Measurements from ENCODE around the gene RGS10. TPM values are rescaled to one million over a fixed set of nuclear protein-coding genes. Genes with fewer than 3 reads are reported as not detected.

RGS10 gene
- total RNA-seq, 1 experiment from 2014 or later = 46.0 TPM

DNA sequence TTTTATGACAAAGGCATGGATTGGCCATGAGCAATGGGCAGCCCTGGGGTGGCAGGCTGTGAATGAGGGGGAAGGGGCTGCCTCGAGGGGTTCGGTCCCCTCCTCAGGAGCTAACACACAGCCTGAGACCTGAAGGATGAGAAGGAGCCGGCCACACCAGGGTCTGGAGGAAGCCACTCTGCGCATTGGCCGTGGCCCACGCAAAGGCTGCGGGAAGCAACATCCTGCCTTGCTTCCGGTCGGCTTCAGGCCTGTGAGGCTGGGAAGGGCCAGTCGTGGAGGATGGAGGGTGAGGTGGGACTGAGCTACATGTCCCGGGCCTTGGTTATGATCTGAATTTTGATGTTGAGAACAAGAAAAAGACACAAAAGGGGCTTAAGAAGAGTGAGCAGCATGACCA lies 49.4 kb downstream of the RGS10 start:
- BruUV-seq (replicated peaks) = no TSS peak
- intact Hi-C loops (cut with micrococcal nuclease; ENCODE audit: unreplicated experiment) = no loop called here

DNA sequence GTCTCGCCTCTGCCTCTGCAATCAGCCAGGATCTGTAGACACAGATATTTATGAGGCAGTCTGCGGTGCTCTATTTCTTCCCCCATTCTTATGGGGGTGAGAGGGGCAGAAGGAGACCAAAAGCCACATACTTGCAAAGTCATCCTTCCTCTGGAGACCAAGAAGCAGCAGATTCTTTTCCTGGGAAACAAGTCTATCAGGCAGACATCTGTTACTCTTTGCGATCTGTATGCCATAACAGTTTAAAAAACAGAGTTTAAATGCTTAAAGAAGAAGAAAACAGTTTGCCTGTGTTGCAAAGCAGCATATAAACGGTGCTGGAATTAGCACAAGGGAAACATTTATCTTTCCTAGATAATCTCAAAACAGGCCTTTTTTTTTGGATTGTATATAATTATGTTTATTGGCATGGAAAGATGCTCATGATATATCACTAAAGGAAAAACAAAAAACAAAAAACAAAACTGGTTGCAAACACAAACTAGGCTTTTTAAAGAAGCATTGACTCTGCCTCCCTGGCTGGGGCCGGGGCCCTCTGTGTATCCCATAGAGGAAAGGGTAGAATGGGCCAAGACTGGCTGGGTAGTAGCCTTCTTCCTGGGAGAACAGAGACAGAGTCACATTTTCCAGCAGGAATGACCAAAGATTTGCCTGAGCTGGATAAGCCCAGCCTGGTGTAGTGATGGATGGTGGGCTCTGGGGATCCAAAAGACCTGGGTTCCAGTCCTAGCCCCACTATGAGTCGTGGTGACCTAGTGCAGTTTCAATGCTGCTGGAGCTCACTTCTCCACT lies 50.4 kb downstream of the RGS10 start:
- no peaks in the 10 kb centered on the region for H3K79me2 ChIP-seq (ENCODE audit: low read depth)
- POLR2A ChIA-PET (ENCODE audit: unreplicated experiment) = no interaction called here
- no peaks in the 10 kb centered on the region for H3K9me2 ChIP-seq (ENCODE audit: insufficient read depth)
- CTCF ChIA-PET = interaction anchor here (0.8 kb wide), 1 partner anchor 283 kb away, joined by 3 read pairs; no protein-coding TSS in a partner anchor
- H3K4me2 ChIP-seq = no peak overlapping the region
- H3K4me3 ChIP-seq = no peak overlapping the region
- H3K27me3 ChIP-seq (ENCODE audit: insufficient read depth, low read depth) = no peaks in the 10 kb centered on the region
- BruUV-seq (replicated peaks) = no TSS peak
- no peak for TF ChIP-seq EZH2 (IDR thresholded peaks at IDR 0.05; ENCODE audit: low read depth)
- TF ChIP-seq, protein P1, sequence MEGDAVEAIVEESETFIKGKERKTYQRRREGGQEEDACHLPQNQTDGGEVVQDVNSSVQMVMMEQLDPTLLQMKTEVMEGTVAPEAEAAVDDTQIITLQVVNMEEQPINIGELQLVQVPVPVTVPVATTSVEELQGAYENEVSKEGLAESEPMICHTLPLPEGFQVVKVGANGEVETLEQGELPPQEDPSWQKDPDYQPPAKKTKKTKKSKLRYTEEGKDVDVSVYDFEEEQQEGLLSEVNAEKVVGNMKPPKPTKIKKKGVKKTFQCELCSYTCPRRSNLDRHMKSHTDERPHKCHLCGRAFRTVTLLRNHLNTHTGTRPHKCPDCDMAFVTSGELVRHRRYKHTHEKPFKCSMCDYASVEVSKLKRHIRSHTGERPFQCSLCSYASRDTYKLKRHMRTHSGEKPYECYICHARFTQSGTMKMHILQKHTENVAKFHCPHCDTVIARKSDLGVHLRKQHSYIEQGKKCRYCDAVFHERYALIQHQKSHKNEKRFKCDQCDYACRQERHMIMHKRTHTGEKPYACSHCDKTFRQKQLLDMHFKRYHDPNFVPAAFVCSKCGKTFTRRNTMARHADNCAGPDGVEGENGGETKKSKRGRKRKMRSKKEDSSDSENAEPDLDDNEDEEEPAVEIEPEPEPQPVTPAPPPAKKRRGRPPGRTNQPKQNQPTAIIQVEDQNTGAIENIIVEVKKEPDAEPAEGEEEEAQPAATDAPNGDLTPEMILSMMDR (conservative IDR thresholded peaks at IDR 0.05) = no peak
- no peaks in the 10 kb centered on the region for H3K4me1 ChIP-seq (replicated peaks; ENCODE audit: insufficient read depth)
- H3F3A ChIP-seq (ENCODE audit: insufficient read depth, low read depth) = peaks cover 4% of the 10 kb centered on the region; the same call in 1 of the 2 replicates
- intact Hi-C loops (cut with micrococcal nuclease; ENCODE audit: unreplicated experiment) = no loop called here
- H3K36me3 ChIP-seq (ENCODE audit: low read depth) = no peaks in the 10 kb centered on the region
- no peak for DNase-seq
- no peaks in the 10 kb centered on the region for H3K9me3 ChIP-seq (ENCODE audit: insufficient read depth, low read depth)
- H4K20me1 ChIP-seq (ENCODE audit: insufficient read depth) = no peaks in the 10 kb centered on the region
- no peak overlapping the region for H2AFZ ChIP-seq
- no peak overlapping the region for H3K27ac ChIP-seq

More for the DNA sequence above, 49.4 kb downstream of the RGS10 start:
- TF ChIP-seq, protein P1 (conservative IDR thresholded peaks at IDR 0.05) = no peak
- no peak for TF ChIP-seq EZH2 (IDR thresholded peaks at IDR 0.05; ENCODE audit: low read depth)
- Histone ChIP-seq H3K79me2 (ENCODE audit: low read depth) (no peaks in the 10 kb centered on the region), H3K4me3 (no peak overlapping the region), H3K27me3 (ENCODE audit: insufficient read depth, low read depth) (no peaks in the 10 kb centered on the region), H4K20me1 (ENCODE audit: insufficient read depth) (no peaks in the 10 kb centered on the region), H3K27ac (no peak overlapping the region), H3K9me3 (ENCODE audit: insufficient read depth, low read depth) (no peaks in the 10 kb centered on the region), H3F3A (ENCODE audit: insufficient read depth, low read depth) (peaks cover 4% of the 10 kb centered on the region; the same call in 1 of the 2 replicates), H3K4me1 (replicated peaks; ENCODE audit: insufficient read depth) (no peaks in the 10 kb centered on the region), H2AFZ (no peak overlapping the region), H3K36me3 (ENCODE audit: low read depth) (no peaks in the 10 kb centered on the region), H3K9me2 (ENCODE audit: insufficient read depth) (no peaks in the 10 kb centered on the region), H3K4me2 (no peak overlapping the region)
- ChIA-PET CTCF (no interaction called here), POLR2A (ENCODE audit: unreplicated experiment) (no interaction called here)
- no peak for DNase-seq

DNA sequence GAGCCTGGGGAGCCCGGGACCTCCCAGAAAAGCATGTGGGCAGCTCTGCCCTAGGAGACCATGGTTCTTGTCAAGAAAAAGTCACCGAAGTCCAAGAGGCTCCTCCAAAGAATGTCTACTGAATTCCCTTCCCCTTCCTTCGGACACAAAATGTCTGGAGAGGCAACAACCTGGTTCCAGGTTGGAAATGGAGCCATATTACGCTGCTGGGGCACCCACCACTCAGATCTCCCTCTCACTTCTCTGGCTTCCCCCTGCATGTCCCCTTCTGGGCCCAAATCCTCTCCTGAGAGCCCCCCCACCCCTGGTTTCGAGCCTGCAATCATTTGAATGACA lies 52.6 kb downstream of the RGS10 start:
- Histone ChIP-seq H3F3A (ENCODE audit: insufficient read depth, low read depth) (peaks cover 8% of the 10 kb centered on the region; the same call in 1 of the 2 replicates), H3K27me3 (ENCODE audit: insufficient read depth, low read depth) (no peaks in the 10 kb centered on the region), H3K9me3 (ENCODE audit: insufficient read depth, low read depth) (no peaks in the 10 kb centered on the region), H3K4me3 (no peak overlapping the region; the same call in 1 of the 2 replicates), H3K27ac (no peak overlapping the region), H2AFZ (no peak overlapping the region), H3K79me2 (ENCODE audit: low read depth) (no peaks in the 10 kb centered on the region), H3K4me1 (replicated peaks; ENCODE audit: insufficient read depth) (peaks cover 3% of the 10 kb centered on the region), H4K20me1 (ENCODE audit: insufficient read depth) (no peaks in the 10 kb centered on the region), H3K4me2 (peak overlapping the region; percentile 80; the same call in 1 of the 2 replicates), H3K36me3 (ENCODE audit: low read depth) (no peaks in the 10 kb centered on the region), H3K9me2 (ENCODE audit: insufficient read depth) (no peaks in the 10 kb centered on the region)
- no TSS peak for BruUV-seq (replicated peaks)
- POLR2A ChIA-PET (ENCODE audit: unreplicated experiment) = interaction anchor here (0.6 kb wide), 1 partner anchor 300 kb away, joined by 3 read pairs; no protein-coding TSS in a partner anchor
- no peak for TF ChIP-seq EZH2 (IDR thresholded peaks at IDR 0.05; ENCODE audit: low read depth)
- TF ChIP-seq, protein P1 (conservative IDR thresholded peaks at IDR 0.05) = peak; percentile 24; the same call in 1 of the 2 replicates
- DNase-seq = no peak
- CTCF ChIA-PET = interaction anchor here (0.9 to 1.3 kb wide), 3 partner anchors 31 to 283 kb away, joined by 3 to 6 read pairs (median 5); partner anchors contain the start of gene GRK5
- intact Hi-C loops (cut with micrococcal nuclease; ENCODE audit: unreplicated experiment) = loop anchor here (1.0 to 2.0 kb wide), 4 partner anchors 45 to 291 kb away; partner anchors contain the start of gene GRK5
